ENCODE results near the gene ATPAF1.
"Not testable (repeated sequence)": the region's sequence is repeated elsewhere in the genome, so short reads cannot be mapped to it uniquely, and the experiment has no call there.

Gene ATPAF1, protein sequence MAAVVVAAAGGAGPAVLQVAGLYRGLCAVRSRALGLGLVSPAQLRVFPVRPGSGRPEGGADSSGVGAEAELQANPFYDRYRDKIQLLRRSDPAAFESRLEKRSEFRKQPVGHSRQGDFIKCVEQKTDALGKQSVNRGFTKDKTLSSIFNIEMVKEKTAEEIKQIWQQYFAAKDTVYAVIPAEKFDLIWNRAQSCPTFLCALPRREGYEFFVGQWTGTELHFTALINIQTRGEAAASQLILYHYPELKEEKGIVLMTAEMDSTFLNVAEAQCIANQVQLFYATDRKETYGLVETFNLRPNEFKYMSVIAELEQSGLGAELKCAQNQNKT

DNA sequence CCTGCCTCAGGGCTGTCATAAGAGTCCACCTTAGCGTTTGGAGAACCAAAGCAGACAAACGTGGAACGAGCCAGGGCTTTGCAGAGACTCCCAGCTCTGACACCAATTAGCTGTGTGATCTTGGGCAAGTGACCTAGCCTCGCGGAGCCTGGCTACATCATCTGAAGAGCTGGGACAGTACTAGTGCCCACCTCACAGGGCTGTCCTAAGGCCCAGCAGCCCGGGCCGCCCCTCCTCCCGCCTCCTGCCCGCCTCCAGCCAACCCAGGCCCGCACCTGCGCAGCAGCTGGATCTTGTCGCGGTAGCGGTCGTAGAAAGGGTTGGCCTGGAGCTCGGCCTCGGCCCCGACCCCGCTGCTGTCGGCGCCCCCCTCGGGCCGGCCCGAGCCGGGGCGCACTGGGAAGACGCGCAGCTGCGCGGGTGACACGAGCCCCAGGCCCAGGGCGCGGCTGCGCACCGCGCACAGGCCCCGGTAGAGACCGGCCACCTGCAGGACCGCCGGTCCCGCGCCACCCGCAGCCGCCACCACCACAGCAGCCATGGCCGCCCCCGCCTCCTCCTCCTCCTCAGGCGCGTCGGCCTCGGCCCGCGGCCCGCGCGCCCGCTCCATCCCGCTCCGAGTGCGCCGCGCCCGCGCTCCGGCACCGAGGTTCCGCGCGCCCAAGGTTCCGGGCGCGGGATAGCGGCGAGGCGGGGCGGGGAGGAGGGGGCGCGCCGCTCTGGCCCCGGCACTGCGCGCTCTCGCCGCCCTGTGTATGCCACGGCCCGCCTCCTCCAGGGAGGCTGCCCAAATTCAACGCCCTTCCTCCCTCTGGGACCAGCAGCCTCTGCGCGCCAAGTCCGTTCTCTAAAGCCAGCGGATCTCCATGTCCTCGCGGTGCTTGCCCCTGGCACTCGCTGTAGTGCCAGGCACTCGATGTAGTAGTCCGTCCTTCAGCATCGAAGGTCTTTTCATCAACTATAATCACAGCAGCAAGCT lies at the start of gene ATPAF1:
Gene ATPAF1 (minus strand): TSS at position 583 of the 979 bp plus-strand sequence. CDS start 42 bp downstream, at position 541.
- peak; percentile 65 to 70 for DNase-seq

DNA sequence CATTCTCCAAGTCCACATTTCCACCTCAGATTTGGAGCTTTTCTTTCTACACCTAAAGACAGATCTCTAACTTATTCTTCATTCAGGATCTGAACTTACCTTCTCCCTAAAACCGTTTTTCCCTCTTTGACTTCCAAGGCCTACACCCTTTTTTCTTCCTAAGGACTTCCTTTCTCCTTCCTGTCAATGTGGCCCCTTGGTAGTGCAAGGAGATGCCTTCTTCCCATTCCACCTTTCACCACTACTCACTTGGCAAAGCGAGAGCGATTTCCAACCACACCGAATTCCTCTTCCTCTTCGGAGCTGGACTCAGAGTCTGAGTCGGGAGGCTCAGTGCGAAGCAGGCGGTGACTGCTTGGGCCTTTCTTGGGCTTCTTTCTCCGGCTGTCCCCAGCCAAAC lies 49.5 kb upstream of the ATPAF1 start:
- no peak for DNase-seq

DNA sequence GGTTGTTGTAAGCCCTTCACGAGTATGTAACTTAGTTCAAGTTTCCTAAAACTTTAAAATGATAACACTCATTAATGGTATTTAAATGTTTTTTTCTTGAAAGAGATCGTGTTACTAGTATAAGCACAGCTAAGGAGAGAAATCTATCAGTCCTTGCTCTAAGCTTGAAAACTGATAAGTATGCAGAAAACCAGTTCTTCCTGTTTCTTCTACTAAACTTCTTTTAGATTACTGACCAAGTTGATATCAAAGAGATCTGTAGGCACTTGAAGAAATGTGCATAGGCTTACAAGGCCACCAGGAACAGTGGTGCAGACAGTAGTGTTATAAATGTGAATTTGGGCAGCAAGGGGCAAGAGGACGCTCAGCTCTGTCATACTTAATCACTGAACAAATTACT lies 46.8 kb upstream of the ATPAF1 start:
- DNase-seq: no peak

DNA sequence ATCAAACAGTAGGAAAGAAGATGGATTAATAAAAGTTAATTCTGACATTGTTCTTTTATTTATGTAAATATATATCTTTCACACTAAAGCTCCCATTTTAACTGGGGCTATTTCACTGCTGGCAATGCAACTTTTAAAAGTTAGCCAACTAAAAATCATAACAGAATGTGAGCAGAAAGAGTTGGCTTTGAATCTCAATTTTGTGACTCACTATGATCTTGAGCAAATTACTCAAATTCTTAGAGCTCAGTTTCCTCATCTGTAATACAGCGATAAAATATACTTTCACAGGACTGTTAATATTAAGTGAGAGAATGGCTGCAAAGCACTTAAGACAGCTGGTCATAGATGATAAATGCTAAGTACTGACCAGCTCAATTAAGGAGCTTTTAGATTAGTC lies 40.0 kb upstream of the ATPAF1 start:
- DNase-seq: no peak

DNA sequence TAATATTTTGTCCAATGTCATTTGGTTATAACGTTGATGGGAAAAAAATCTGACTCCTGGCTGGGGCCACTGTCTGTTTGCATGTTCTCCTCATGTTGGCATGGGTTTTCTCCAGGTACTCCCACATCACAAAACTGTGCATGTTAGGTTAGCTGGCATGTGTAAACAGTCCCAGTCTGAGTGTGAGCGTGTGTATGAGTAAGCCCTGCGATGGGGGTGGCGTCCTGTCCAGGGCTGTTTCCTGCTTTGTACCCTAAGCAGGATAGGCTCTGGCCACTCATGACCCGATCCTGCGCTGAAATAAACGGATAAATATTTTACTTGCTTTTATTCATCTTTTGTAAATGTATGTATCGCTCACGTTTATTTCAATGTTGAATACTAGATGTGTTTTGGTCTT lies 37.2 kb upstream of the ATPAF1 start:
- DNase-seq: no peak

DNA sequence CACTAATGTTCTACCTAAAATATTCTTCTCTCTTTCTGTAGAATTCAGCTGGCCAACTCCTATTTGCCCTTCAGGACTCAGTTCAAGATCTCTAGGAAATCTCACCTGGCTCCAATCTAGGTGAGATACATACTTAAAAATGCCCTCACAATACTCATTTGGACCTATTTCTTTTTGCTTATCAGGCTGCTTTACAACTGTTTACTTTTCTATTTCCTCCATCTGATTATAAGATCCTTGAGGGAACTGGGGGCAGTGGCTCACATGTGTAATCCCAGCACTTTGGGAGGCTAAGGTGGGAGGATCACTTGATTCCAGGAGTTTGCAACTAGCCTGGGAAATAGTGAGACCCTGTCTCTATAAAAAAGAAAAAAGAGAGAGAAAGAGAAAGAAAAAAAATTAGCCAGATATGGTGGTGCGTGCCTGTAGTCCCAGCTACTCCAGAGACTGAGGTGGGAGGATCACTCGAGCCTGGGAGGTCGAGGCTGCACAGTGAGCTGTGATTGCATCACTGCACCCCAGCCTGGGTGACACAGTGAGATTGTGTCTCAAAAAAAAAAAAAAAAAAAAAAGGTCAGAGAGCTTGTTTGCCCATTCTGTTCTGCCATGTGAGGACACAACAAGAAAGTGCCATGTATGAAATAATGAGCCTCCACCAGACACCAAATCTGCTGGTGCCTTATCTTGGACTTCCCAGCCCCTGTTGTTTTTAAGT lies 35.9 kb upstream of the ATPAF1 start:
- DNase-seq: no peak

DNA sequence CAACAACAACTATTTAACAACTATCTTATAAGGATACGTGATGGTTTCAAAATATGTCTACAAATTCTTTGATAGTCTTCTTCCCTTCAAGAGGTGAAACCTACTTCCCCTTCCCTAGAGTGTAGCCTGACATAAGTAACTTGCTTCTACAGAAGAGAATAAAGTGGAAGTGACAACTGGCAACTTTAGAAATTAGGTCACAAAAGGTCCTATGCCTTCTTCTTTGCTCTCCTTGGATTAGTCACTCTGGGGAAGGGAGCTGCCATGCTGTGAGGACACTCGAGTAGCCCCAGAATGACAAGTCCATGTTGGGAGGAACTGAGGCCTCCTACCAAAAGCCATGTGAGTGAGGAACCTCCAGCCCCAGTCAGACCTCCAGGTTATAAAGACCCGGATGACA lies 31.5 kb upstream of the ATPAF1 start:
- peak in 1 of 2 donors; percentile 44 for DNase-seq

DNA sequence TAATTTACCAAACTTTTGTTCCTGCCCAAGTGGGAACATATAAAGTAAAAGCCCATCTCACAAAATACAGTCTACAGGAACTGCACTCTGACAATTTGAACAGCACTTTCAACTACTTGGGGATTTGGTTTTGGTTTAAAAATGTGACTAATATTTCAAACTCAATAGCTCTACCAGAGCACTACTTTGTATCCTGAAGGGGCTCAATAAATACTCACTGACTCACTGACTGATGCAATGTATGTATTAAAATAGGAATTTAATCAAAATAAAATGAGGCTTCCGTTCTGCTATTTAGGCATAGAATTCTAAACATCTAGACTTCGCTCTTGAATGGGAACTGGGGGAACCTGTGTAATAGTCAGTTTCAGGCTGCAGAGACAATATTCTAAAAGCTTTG lies 28.9 kb upstream of the ATPAF1 start:
- DNase-seq: no peak

DNA sequence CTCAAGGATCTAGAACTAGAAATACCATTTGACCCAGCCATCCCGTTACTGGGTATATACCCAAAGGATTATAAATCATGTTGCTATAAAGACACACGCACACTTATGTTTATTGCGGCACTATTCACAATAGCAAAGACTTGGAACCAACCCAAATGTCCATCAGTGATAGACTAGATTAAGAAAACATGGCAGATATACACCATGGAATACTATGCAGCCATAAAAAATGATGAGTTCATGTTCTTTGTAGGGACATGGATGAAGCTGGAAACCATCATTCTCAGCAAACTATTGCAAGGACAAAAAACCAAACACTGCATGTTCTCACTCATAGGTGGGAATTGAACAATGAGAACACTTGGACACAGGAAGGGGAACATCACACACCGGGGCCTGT lies 26.5 kb upstream of the ATPAF1 start:
- not testable (repeated sequence) for DNase-seq

DNA sequence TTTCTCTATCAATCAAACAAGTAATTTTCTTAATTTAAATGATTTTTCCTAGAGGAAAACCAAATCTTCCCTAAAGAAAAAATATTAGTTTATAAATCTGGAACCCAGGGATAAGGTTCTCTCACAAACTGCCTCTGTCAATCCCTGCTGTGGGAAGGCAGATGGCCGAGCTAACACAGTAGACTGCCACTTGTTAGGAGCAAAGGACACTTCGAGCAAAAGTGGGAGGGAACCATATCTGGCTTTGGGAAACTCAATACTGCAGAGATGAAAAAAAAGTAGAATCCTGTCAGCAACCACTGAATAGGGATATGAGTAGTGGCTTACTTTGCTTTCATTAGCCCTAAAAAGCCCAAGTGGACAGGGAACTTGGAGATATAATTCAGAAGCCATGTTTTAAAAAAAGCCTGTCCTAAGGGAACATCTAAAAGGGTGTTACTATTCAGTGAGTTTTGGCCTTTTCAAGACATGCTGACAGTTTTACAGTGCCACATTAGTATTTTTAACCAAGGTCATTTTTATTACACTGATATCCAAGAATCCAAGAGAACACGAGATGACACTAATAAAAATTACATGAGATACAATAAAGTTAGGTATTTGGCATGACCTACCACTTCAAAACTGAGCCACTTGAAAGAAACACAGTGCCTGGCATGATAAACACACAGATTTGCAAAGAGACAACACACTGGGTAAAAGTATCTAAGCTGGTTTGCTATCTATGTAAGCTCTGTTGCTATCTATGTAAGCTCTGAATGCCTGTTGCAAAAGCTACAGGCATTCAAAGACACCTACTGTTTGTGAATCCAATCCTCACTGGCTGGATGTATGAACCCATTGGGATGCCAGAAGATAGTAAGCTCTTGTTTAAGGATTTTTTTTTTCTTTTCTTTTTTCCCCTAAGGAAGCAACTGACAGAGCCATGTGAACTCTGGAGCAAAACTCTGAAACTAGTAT lies 24.9 kb upstream of the ATPAF1 start:
- no peak for DNase-seq

DNA sequence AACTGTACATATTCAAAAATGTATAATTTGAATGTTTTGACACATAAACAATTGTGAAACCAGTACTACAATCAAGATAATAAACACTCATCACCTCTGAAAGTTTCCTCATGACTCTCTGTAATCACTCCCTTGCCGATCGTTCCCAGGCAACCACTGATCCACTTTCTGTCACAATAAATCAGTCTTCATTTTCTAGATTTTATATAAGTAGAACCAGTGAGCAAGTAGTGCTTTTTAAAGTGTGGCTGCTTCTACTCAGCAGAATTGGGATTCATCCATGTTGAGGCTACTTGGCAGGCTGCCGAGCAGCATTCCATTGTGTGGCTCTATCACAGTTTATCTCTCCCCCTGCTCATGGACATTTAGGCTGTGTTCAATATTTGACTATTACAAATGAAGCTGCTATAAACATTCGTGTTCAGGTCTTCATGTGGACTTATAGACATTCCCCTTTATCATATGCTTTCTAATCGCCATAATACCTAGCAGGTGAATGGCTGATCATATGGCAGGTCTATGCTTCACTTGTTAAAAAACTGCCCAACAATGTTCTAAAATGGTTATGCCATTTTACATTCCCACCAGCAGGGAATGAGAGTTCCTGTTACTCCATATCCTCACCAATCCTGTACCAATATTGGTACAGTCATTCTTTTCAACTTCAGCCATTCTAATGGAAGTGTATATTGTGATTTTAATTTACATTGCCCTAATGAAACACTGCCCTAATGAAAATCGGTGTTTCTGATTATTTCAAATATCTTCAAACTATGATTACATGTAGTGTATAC lies 24.0 kb upstream of the ATPAF1 start:
- DNase-seq: no peak

DNA sequence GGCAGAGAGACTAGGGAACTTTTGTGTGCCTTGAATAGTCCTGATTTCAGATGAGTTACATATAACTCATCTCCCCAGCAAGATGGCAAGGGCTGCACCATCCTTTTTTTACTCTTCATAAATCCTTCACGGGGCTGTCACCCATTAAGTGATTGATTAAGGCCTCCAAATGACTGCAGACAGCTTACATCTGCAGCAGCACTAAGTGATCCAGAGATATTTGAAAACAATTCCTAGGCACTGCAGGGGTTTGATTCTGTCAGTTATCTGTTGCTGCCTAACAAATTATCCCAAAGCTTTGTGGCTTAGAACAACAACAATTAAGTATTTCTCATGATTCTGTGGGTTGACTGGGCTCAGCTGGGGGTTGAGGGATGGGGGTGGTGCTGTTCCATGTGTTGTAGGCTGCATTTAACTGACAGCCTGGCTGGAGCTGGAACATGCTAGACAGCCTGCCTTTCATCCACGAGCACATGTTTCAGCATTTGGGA lies 22.8 kb upstream of the ATPAF1 start:
- no peak for DNase-seq

DNA sequence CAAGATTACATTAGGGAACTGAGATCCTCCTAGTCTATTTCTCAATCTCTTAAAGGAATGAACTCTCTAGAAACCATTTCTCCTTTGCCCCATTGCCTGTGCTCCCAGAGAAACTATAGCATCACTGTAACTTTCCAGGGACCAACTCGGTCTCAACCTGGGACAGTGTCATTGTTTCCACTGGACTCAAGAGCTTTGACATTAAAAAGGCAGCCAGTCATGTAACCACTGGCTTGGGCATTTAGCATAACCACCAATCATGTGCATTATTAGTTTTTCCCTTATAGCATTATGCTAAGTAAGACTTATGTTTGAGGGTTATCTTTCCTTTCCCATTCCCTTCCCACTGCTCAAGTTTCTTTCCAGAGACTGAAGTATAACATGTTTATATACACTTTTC lies 21.7 kb upstream of the ATPAF1 start:
- no peak for DNase-seq

DNA sequence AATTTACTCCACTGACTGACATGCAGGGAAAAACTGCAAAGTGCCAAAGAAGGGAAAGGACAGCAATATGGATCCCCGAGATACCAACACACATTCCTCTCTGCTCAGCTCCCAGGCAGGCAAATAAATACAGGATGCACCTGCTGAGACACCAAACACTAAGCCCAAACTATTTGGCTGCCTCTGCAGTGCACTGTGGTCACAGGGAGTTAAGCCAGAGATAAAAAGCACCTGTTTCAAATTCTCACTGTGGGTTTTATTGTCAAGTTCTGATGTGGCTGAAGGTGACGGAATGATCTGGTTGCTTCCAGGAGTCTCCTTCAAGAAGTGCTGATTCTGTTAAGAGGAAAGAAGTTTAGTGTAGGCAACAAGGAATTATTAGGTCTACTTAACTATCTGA lies 21.2 kb upstream of the ATPAF1 start:
- no peak for DNase-seq

DNA sequence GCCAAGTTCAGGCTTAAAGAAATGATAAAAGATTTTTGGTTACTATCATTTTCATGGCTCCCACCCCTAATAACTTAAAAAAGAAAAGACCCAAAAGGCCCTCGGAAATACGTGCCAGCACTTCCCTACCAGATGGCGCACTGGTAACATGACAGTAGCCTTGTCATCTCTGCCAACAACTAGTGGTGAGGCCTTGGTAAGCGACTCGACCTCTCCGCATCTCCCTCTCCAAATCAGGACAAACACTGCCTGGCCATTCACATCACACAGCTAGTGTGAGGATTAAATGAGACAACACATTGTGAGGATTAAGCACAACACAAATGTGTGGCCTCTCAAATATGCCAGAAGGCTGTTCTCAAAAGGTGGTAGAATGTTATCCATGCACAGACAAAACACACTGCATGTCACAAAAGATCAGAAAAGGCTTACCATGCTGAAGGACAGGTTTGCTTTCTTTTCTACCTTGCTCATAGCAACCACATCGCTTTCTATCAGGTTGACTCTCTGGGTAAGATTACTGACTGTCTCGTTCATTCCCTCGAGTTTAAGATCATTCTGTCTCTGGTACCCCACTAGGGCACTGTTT lies 19.9 kb upstream of the ATPAF1 start:
- no peak for DNase-seq

DNA sequence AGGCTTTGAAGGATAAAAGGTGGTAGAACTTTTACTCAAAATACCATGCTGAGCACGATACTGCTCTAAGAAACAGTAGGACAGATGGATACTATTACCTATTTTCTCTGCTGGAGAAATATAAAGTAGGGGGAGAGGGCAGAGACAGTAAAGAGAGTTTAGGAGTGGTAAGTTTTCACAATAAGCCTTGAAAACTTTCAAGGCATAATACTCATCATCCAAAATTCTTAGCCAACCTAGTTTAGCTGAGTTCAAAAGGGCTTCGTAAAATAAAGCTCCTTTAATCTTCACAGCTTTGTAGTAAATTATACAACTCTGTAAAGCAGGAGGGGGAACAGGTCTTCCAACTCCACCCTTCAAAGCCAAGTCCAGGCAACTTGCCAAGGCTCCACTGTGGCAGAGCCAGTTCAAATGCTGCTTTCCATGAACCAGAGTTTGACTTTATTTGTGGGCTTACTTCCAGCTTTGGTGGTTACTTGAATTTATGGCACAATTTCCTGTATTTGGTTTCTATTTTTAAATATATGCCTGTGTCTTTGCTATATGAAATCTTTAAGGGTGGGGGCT lies 19.0 kb upstream of the ATPAF1 start:
- DNase-seq: no peak

DNA sequence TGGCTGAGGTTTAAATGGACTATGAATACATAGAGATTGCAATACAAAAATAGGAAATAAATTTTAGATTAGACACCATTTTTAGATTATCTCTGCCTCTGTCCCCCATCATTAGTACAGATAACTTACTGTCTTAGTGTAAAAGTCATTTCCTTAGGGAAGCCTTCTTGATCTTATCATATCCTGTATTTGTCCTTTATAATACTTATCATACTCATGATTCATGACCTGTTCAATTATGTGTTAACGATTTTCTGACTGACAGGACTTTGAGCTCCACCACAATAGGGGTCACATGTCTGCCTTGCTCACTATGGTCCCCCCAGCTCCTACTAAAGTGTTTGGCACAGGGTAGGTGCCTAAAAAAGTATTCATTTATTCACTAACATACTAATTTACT lies 18.1 kb upstream of the ATPAF1 start:
- DNase-seq: no peak

DNA sequence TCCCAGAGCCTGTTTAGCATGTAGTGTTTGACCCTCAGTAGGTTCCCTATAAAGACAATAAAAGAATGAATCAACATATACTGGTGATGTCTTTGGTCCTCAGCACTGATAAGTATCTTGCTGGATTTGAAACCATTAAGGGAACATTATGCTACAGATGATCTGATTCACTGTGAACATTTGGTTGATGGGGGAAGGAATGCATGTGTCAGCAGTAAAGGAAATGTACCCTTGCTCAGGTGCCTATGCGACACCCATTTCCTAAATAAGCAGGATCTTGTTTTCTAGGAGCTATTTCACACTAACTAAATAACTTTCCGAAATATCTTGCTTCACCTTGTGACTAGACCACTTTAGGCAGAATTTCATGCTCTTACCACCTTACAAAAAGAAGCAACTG lies 16.5 kb upstream of the ATPAF1 start:
- no peak for DNase-seq

DNA sequence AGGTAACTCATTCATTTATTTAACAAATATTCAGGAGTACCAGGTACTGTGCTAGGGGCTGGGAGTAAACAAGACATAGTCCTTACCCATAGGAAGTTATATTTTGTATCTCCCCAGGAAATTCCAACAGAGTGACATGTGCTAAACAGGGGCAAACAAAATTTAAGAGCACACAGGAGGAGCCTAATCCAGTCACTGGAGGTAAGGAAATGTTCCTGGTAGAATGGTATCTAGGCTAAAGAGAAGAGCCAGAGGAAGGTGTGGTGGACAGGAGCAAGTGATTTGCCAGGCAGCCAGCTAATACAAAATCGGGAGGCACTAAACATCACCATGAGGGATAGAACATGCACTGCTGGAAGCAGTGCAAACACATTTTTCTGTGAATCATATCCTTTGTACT lies 13.9 kb upstream of the ATPAF1 start:
- no peak for DNase-seq

DNA sequence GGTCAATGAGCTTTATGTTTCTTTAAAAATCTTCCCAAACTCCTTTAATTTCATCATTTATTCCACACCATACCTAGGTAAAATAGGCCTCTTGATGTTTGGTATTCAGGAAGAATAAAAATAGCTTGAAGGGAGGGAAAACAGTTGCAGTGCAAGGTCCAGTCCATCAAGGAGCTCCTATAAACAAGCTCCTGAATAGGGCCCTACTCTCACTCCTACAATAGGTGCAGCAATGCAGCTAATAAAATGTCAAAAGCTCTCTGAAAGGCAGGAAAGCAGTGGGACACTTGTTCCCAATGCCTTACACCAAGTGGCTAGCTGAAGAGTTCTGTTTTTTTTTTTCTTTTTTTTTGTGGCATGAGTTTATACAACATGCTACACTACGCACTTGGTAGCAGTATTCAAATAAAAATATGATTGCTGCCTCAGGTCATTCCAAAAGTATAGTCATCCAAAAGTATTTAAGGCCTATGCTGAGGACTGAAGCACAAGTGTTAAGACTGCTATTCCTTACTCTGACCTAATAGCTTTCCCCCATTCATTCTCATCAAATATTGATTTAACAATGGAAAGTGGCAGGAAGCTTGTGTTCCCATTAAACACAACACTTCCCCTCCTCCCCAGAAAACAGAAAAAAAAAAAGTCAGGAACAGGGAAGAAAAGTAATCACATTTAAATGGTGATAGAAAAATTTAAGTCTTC lies 13.3 kb upstream of the ATPAF1 start:
- DNase-seq: no peak

All from CD4-positive, alpha-beta T cell treated with Interleukin-4 for 1 hour (primary cell).